Measurements from ENCODE around the gene ROBO2. TPM values are rescaled to one million over a fixed set of nuclear protein-coding genes. Genes with fewer than 3 reads are reported as not detected.

Gene ROBO2
- total and polyA plus RNA-seq, 3 donors from 2014 or later = 16.1 to 23.3 (median 17.7) TPM

DNA sequence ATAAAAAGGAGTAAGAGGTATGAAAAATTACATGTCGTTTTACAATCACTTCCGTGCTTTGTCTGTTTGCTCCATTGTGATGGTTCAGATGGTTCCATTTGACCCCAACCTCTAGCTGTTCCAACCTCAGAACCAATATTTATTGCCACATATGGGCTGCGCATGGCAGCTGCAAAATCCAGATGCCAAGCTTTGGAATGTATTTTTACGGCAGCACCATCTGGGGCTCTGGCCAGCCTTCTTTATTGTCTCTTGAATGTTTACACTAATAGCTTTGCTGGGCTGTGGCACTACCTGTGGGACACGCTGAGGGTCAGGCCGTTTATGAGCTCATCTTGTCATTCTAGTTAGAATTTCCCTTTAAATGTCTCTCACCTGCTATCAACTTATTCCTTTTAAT, 219.8 kb downstream of the ROBO2 start:
- Histone ChIP-seq H3K4me3 (no peak overlapping the region), H3K27ac (no peak overlapping the region), H3K27me3 (no peaks in the 10 kb centered on the region), H3K36me3 (ENCODE audit: low read depth, missing control alignments) (no peaks in the 10 kb centered on the region), H3K9me3 (no peaks in the 10 kb centered on the region), H3K4me1 (no peaks in the 10 kb centered on the region)
- intact Hi-C loops (cut with DNase I; ENCODE audit: low total_unique reads) = loop anchor here (5.0 kb wide), 1 partner anchor 217 kb away; the partner anchor contains the start of gene ROBO2
- TF ChIP-seq POLR2A (IDR thresholded peaks at IDR 0.05) = no peak
- TF ChIP-seq, protein P1, sequence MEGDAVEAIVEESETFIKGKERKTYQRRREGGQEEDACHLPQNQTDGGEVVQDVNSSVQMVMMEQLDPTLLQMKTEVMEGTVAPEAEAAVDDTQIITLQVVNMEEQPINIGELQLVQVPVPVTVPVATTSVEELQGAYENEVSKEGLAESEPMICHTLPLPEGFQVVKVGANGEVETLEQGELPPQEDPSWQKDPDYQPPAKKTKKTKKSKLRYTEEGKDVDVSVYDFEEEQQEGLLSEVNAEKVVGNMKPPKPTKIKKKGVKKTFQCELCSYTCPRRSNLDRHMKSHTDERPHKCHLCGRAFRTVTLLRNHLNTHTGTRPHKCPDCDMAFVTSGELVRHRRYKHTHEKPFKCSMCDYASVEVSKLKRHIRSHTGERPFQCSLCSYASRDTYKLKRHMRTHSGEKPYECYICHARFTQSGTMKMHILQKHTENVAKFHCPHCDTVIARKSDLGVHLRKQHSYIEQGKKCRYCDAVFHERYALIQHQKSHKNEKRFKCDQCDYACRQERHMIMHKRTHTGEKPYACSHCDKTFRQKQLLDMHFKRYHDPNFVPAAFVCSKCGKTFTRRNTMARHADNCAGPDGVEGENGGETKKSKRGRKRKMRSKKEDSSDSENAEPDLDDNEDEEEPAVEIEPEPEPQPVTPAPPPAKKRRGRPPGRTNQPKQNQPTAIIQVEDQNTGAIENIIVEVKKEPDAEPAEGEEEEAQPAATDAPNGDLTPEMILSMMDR (IDR thresholded peaks at IDR 0.05) = no peak
- WGBS, 2 donors = 78 to 81% methylated on average over 6 of the region's 6 CpGs
- no peak for DNase-seq

DNA sequence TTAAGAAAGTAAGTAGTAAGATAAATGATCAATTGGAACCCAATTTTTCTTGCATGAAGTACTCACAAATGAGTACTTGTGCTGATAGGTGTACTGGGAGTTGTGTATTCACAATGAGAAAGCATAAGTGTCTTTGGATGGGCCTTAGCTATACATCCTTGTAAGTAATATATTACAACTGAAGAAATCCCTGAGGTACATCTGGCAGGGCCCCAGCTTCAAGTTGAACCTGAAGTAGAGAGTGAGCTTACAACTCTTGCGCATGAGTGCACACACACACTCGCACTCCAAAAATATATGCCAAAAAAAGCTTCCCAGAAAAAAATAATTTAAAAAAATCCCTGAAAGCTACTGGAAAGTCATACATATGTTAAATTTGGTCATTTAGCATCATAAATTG, 222.5 kb downstream of the ROBO2 start:
- 91 to 92% methylated on average over 2 of the region's 2 CpGs for WGBS, 2 donors
- Histone ChIP-seq H3K9me3 (no peaks in the 10 kb centered on the region), H3K4me3 (no peak overlapping the region), H3K36me3 (ENCODE audit: low read depth, missing control alignments) (no peaks in the 10 kb centered on the region), H3K4me1 (no peaks in the 10 kb centered on the region), H3K27me3 (no peaks in the 10 kb centered on the region), H3K27ac (no peak overlapping the region)
- no peak for DNase-seq
- intact Hi-C loops (cut with DNase I; ENCODE audit: low total_unique reads) = no loop called here
- TF ChIP-seq, protein P1 (IDR thresholded peaks at IDR 0.05) = no peak
- no peak for TF ChIP-seq POLR2A (IDR thresholded peaks at IDR 0.05)

DNA sequence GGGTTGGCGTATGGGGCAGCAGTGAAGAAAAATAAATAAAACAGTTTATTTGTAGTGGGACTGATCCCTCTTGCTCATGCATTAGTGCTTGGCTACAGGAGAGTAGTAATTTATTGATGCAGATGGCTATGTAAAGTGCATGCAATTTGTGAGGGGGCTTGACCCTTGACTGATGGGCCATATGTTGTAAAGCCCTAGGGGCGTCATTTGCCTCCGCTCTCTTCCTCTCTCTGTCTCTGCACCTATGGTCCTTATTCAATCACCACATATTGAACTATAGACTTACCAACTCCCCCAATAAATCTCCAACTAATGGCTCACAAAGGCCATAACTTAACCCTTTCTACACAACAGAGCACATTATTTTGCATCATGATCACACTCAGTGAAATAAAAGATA, 227.7 kb downstream of the ROBO2 start:
- Histone ChIP-seq H3K27ac (no peak overlapping the region), H3K4me1 (no peaks in the 10 kb centered on the region), H3K36me3 (ENCODE audit: low read depth, missing control alignments) (no peaks in the 10 kb centered on the region), H3K27me3 (no peaks in the 10 kb centered on the region), H3K4me3 (no peak overlapping the region), H3K9me3 (no peaks in the 10 kb centered on the region)
- intact Hi-C loops (cut with DNase I; ENCODE audit: low total_unique reads) = no loop called here
- 94 to 97% methylated on average over 3 of the region's 3 CpGs for WGBS, 2 donors
- TF ChIP-seq, protein P1 (IDR thresholded peaks at IDR 0.05) = no peak
- TF ChIP-seq POLR2A (IDR thresholded peaks at IDR 0.05) = no peak
- no peak for DNase-seq

DNA sequence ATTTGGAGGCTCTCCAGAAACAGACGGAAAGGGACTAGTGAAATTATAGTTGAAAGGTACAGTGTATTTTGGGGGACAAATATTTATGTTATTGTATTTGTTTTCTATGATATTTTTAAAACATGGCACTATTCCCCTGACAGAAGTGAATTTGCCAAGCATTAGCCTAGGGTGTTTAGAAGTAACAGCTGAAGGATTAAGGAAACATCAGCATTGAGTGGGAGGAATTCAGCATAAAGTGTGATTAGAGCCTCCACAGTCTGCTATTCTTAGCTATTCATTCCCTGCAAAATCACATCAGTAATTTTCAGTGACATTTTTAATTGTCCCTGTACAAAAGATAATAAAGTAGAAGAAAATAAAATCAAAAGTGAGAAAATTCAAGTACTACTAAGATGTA, 231.4 kb downstream of the ROBO2 start:
- no peak for DNase-seq
- H3K4me1 ChIP-seq = no peaks in the 10 kb centered on the region
- WGBS, 2 donors = 64 to 74% methylated on average over 1 of the region's 1 CpG
- intact Hi-C loops (cut with DNase I; ENCODE audit: low total_unique reads) = no loop called here
- H3K27me3 ChIP-seq = no peaks in the 10 kb centered on the region
- TF ChIP-seq, protein P1 (IDR thresholded peaks at IDR 0.05) = no peak
- no peak for TF ChIP-seq POLR2A (IDR thresholded peaks at IDR 0.05)
- no peaks in the 10 kb centered on the region for H3K9me3 ChIP-seq
- no peaks in the 10 kb centered on the region for H3K36me3 ChIP-seq (ENCODE audit: low read depth, missing control alignments)
- H3K27ac ChIP-seq = no peak overlapping the region
- no peak overlapping the region for H3K4me3 ChIP-seq

DNA sequence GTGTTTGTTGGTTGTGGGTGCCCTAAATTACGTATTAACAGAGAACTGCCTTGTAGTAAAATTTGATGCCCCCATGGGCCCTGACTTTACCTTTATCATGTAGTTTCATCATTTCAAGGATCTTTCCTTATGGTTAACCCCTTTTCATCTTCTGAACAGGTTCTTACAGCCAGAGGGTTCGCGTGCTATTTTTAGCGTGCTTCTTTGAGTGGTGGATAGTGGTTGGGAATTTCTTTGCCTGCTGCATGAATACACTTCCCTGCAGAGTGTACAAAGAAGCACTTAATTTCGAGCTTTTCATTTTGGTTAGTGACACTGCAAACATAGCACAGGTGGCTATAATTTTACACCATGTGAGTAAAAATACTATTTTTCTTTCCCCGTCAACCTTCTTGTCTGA, 231.8 kb downstream of the ROBO2 start:
- H3K4me3 ChIP-seq = no peak overlapping the region

More for the DNA sequence above, 231.8 kb downstream of the ROBO2 start:
- Histone ChIP-seq H3K4me1 (no peaks in the 10 kb centered on the region), H3K36me3 (ENCODE audit: low read depth, missing control alignments) (no peaks in the 10 kb centered on the region), H3K9me3 (no peaks in the 10 kb centered on the region), H3K27me3 (no peaks in the 10 kb centered on the region), H3K27ac (no peak overlapping the region)
- intact Hi-C loops (cut with DNase I; ENCODE audit: low total_unique reads) = no loop called here
- no peak for TF ChIP-seq POLR2A (IDR thresholded peaks at IDR 0.05)
- TF ChIP-seq, protein P1 (IDR thresholded peaks at IDR 0.05) = no peak
- DNase-seq = no peak
- WGBS, 2 donors = 79 to 85% methylated on average over 6 of the region's 6 CpGs
